K562 (cell line): ENCODE measurements around the gene CNNM3. TPM values are rescaled to one million over a fixed set of nuclear protein-coding genes. Genes with fewer than 3 reads are reported as not detected.

ENCODE experiments used
- ATAC-seq: fragments of 200-7000 bp; cut with Tn5 transposase; 3 replicates; pipeline ENCODE4 v1.9.1; 2020; ENCODE audit warnings: moderate library complexity
- BruUV-seq: library from RNA; stranded (reverse); fragments of 400-500 nt; replicated peaks from 2 replicates; lab custom pipeline; 2021; lab: Mats Ljungman, UMichigan
- CTCF ChIA-PET: fragments of 300-600 bp; formaldehyde crosslinking; extraction: SDS; loops from one replicate; lab custom pipeline; 2021; ENCODE audit warnings: low intra/inter-chr PET ratio; lab: Yijun Ruan, JAX
- POLR2A ChIA-PET: fragments of 300-600, 350-650 bp; sonication (Branson Sonifier 250); formaldehyde crosslinking; extraction: SDS; loops from one replicate; lab custom pipeline; 2021; ENCODE audit warnings: antibody characterized with exemption, inconsistent platforms; lab: Yijun Ruan, JAX
- DNase-seq, 4 experiments: peaks; one replicate each; pipeline versions ENCODE4 v3.0.0 to v3.0.0-alpha.2; 2011 to 2018; ENCODE audit warnings: low spot score in 3 of 4, mixed read lengths in 3 of 4; ENCODE audit errors: extremely low read depth in 1 of 4
- FAIRE-seq: peaks from 2 replicates; lab custom pipeline; 2011; peaks lifted over from hg19 to GRCh38; lab: Jason Lieb, UNC
- H2AFZ ChIP-seq: 2 replicates; pipeline ENCODE4 v1.6.0; 2011; ENCODE audit warnings: low read depth, low read length, control low read depth, inconsistent platforms
- H3K27ac ChIP-seq: fragments of 200-600 bp; 3 replicates; pipeline ENCODE4 v1.8.0; 2011; ENCODE audit warnings: low read depth, mild to moderate bottlenecking, control low read depth, inconsistent platforms, low read length, moderate library complexity, mixed read lengths; ENCODE audit errors: extremely low read depth
- H3K27me3 ChIP-seq, 2 experiments: fragments of 300-600 bp in 1 of 2; 2 replicates in 1 of 2; 3 replicates in 1 of 2; pipeline versions ENCODE4 v1.6.0 to v1.8.0; 2011; ENCODE audit warnings: inconsistent platforms in 2 of 2, low read length in 2 of 2, mild to moderate bottlenecking in 1 of 2, mixed read lengths in 1 of 2, moderate library complexity in 1 of 2; ENCODE audit not compliant: control insufficient read depth in 2 of 2, insufficient read depth in 2 of 2
- H3K36me3 ChIP-seq: fragments of 300-600 bp; 3 replicates; pipeline ENCODE4 v1.8.0; 2011; ENCODE audit warnings: mild to moderate bottlenecking, low read length, inconsistent platforms; ENCODE audit not compliant: control insufficient read depth, insufficient read depth
- H3K4me1 ChIP-seq, 2 experiments: fragments of 200-600 bp in 1 of 2; replicated peaks in 1 of 2; 2 replicates in 1 of 2; 3 replicates in 1 of 2; pipeline versions ENCODE4 v1.5.1 to v1.8.0; 2011; ENCODE audit warnings: inconsistent platforms in 2 of 2, low read length in 2 of 2, mild to moderate bottlenecking in 1 of 2, mixed read lengths in 1 of 2, moderate library complexity in 1 of 2; ENCODE audit not compliant: control insufficient read depth in 2 of 2, insufficient read depth in 2 of 2
- H3K4me2 ChIP-seq: 2 replicates; pipeline ENCODE4 v1.6.1; 2011; ENCODE audit warnings: low read length, control low read depth, inconsistent platforms, mixed read lengths; ENCODE audit not compliant: insufficient read depth
- H3K4me3 ChIP-seq: fragments of 200-600 bp; sonication (generic), shearing (Covaris generic); 2 replicates; pipeline ENCODE4 v1.5.1; 2016; ENCODE audit warnings: control low read depth, inconsistent platforms
- H3K79me2 ChIP-seq: fragments of 200-600 bp; 3 replicates; pipeline ENCODE4 v1.8.0; 2011; ENCODE audit warnings: low read length, inconsistent platforms; ENCODE audit not compliant: control insufficient read depth, insufficient read depth
- H3K9ac ChIP-seq, 2 experiments: 2 replicates each; pipeline versions ENCODE4 v1.6.0 to v1.6.1; 2011; ENCODE audit warnings: low read depth in 2 of 2, low read length in 2 of 2, control low read depth in 1 of 2, inconsistent platforms in 1 of 2, mild to moderate bottlenecking in 1 of 2, mixed read lengths in 1 of 2; ENCODE audit not compliant: insufficient read depth in 1 of 2
- H3K9me1 ChIP-seq: one replicate; pipeline ENCODE4 v1.6.0; 2011; ENCODE audit warnings: inconsistent platforms, mild to moderate bottlenecking, low read length, moderate library complexity; ENCODE audit not compliant: control insufficient read depth, insufficient read depth
- H3K9me3 ChIP-seq: replicated peaks from 2 replicates; pipeline ENCODE4 v1.5.1; 2011; ENCODE audit warnings: low read depth, low read length, inconsistent platforms; ENCODE audit not compliant: control insufficient read depth, insufficient read depth
- H4K20me1 ChIP-seq: replicated peaks from 2 replicates; pipeline ENCODE4 v1.6.1; 2011; ENCODE audit warnings: low read length, inconsistent platforms, mixed read lengths; ENCODE audit not compliant: control insufficient read depth, insufficient read depth
- ARHGAP35 ChIP-seq: fragments of 450-650 bp; IDR thresholded peaks from 2 replicates; pipeline ENCODE4 v1.6.1; 2018; ENCODE audit not compliant: partially characterized antibody
- E2F4 ChIP-seq: sonication (generic); formaldehyde crosslinking; IDR thresholded peaks from 2 replicates; pipeline ENCODE4 v1.8.0; 2022; ENCODE audit warnings: mild to moderate bottlenecking, low read depth, missing genetic modification reagents
- ELF2 ChIP-seq: fragments of 250-450 bp; sonication (Bioruptor Pico); IDR thresholded peaks from 2 replicates; pipeline ENCODE4 v1.5.0; 2021; ENCODE audit warnings: mild to moderate bottlenecking
- GATAD2B ChIP-seq: fragments of 450-650 bp; IDR thresholded peaks from 2 replicates; pipeline ENCODE4 v1.6.1; 2017; ENCODE audit warnings: mild to moderate bottlenecking, borderline replicate concordance
- HEY1 ChIP-seq: fragments of 250-450 bp; sonication (Bioruptor Pico); IDR thresholded peaks from 2 replicates; pipeline ENCODE4 v1.5.0; 2020; ENCODE audit warnings: mild to moderate bottlenecking, moderate library complexity, borderline replicate concordance
- NEUROD1 ChIP-seq: fragments of 150-350 bp; IDR thresholded peaks from 2 replicates; pipeline ENCODE4 v1.6.1; 2014; ENCODE audit warnings: borderline replicate concordance, low read length, low read depth; ENCODE audit not compliant: partially characterized antibody
- PHF8 ChIP-seq: fragments of 200-600 bp; sonication (generic); IDR thresholded peaks from 2 replicates; pipeline ENCODE4 v1.6.1; 2012; ENCODE audit warnings: mixed run types, mild to moderate bottlenecking, inconsistent platforms, low read length, moderate library complexity, borderline replicate concordance
- RBM39 ChIP-seq: fragments of 200-400 bp; formaldehyde crosslinking; optimal IDR thresholded peaks from 2 replicates; pipeline ENCODE3; 2018; ENCODE audit warnings: low read depth, low read length
- SIRT6 ChIP-seq: IDR thresholded peaks from one replicate; pipeline ENCODE4 v1.6.1; 2012; ENCODE audit warnings: low read depth, mild to moderate bottlenecking, control low read depth, inconsistent platforms, low read length, moderate library complexity
- U2AF1 ChIP-seq: fragments of 200-400 bp; formaldehyde crosslinking; optimal IDR thresholded peaks from 2 replicates; pipeline ENCODE3; 2017; ENCODE audit warnings: mild to moderate bottlenecking, low read depth, low read length, moderate library complexity
- ZNF445 ChIP-seq: fragments of 250-450 bp; sonication (Bioruptor Pico); IDR thresholded peaks from 2 replicates; pipeline ENCODE4 v1.4.0; 2020; ENCODE audit warnings: low read depth, mild to moderate bottlenecking, moderate library complexity
- ZNF764 ChIP-seq: fragments of 250-450 bp; sonication (Bioruptor Pico); IDR thresholded peaks from 2 replicates; pipeline ENCODE4 v1.4.0; 2020; ENCODE audit warnings: low read depth, mild to moderate bottlenecking, moderate library complexity
- WGBS: fragments of 100-300 bp; shearing (Covaris generic); methylation state at CpG from one replicate; pipeline ENCODE4 v1.1.6; 2016; ENCODE audit warnings: low coverage, mixed read lengths; ENCODE audit not compliant: insufficient coverage; ENCODE audit errors: missing lambda C conversion rate; 5-methylcytosine and 5-hydroxymethylcytosine counted together
- in situ Hi-C: fragments of 300-500 bp; cut with MboI; formaldehyde crosslinking; loops from 4 replicates; pipeline ENCODE4 v1.15.0; 2018; ENCODE audit warnings: inconsistent platforms, mixed read lengths
- intact Hi-C: fragments of 100-400 bp; cut with micrococcal nuclease; formaldehyde crosslinking; loops from 2 replicates; pipeline ENCODE4 v1.14.2; 2022
- polyA plus RNA-seq, 8 experiments: library from polyadenylated mRNA; depleted of rRNA in 4 of 8; stranded (reverse) in 5 of 8; unstranded in 3 of 8; fragments of >200 nt; fragmentation: Nextera tagmentation in 2 of 8; fragmentation: Illumina TruSeq in 1 of 8; extraction: Ambion mirVana in 2 of 8; extraction: Trizol in 1 of 8; gene quantifications; 2 replicates each; pipeline versions ENCODE4 v1.2.1 to v1.2.3, GENCODE V29; 2011 to 2014; ENCODE audit warnings: inconsistent platforms in 1 of 8, missing spikeins in 1 of 8
- total RNA-seq, 7 experiments: library from RNA; depleted of rRNA in 6 of 7; stranded (reverse); fragments of >200 nt in 6 of 7; fragmentation: Illumina TruSeq in 2 of 7; extraction: Trizol in 2 of 7; gene quantifications; 2 replicates each; pipeline versions ENCODE4 v1.2.1 to v1.2.3, GENCODE V29; 2011 to 2021; ENCODE audit warnings: low replicate concordance in 1 of 7
- TF ChIP-seq, protein P1 (sequence below): sonication (generic); formaldehyde crosslinking; IDR thresholded peaks from 2 replicates; pipeline ENCODE4 v1.9.0; 2022; ENCODE audit warnings: mild to moderate bottlenecking, missing genetic modification reagents
- TF ChIP-seq, protein P2 (sequence below), 2 experiments: IDR thresholded peaks; 2 replicates each; pipeline ENCODE4 v1.6.1; 2011; ENCODE audit warnings: borderline replicate concordance in 1 of 2, control low read depth in 1 of 2, low read depth in 1 of 2, low read length in 1 of 2, mild to moderate bottlenecking in 1 of 2, mixed read lengths in 1 of 2, moderate library complexity in 1 of 2; ENCODE audit not compliant: insufficient read depth in 1 of 2, insufficient read length in 1 of 2, poor library complexity in 1 of 2, severe bottlenecking in 1 of 2; ENCODE audit errors: extremely low read depth in 1 of 2
- TF ChIP-seq, protein P3 (sequence below), 2 experiments: fragments of 450-650 bp; conservative IDR thresholded peaks; 2 replicates each; pipeline ENCODE4 v1.6.1; 2017; ENCODE audit warnings: mild to moderate bottlenecking in 2 of 2, moderate library complexity in 2 of 2

Gene CNNM3
- total and polyA plus RNA-seq, 9 of the 15 experiments (the other 6 are each of a cell fraction or from before 2014, with no cell fraction given) = 1.4 to 16.9 (median 6.5) TPM

DNA sequence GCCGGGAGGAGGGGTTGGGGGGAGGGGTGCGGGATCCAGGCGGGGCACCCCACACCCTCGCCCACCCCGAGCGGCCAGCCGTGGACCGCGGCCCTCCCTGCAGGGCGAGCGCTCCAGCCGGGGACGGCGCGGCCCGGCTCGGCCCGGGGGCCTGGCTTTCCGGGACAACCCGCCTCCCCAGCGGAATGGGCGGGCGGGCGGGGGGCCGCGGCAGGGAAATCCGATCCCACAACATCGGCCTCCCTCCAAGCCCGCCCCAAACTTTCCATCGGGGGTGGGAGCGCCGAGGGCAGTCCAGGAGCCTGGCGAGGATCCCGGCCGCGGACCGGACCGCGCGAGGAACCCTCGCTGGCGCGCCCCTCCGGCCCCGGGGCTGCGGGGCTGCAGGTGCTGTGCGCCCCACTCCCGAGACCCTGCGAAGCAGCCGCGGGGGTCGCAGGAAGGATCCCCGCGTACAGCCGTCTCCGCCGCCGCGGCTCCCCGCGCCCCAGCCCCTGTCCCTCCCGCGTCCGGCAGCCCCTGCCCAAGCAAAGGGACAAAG is 53.3 kb downstream of the CNNM3 start:
- BruUV-seq = no TSS peak
- ChIA-PET CTCF (interaction anchor here (0.6 to 1.5 kb wide), 2 partner anchors 82 to 91 kb away, joined by 3 to 5 read pairs; no protein-coding TSS in a partner anchor), POLR2A (interaction anchor here (1.2 to 2.7 kb wide), 3 partner anchors 11 to 85 kb away, joined by 4 to 20 read pairs (median 6); partner anchors contain the start of gene ANKRD39)
- H3K9me3 ChIP-seq = no peaks in the 10 kb centered on the region
- peak overlapping the region; percentile 93; the same call in 1 of the 2 replicates for H3K4me2 ChIP-seq
- FAIRE-seq (no peak), ATAC-seq (peak; percentile 47), DNase-seq (peak in 3 of 4 experiments; percentile 71 to 77 (median 74))
- peaks cover 43% of the 10 kb centered on the region for H3K36me3 ChIP-seq
- H3K79me2 ChIP-seq = peaks cover 83% of the 10 kb centered on the region
- H3K4me1 ChIP-seq = peaks cover 34 to 88% of the 10 kb centered on the region in 2 experiments
- peak overlapping the region; percentile 90 to 100 for H3K9ac ChIP-seq
- peaks cover 8% of the 10 kb centered on the region for H3K9me1 ChIP-seq
- in situ Hi-C loops (loop anchor here (25.0 kb wide), 1 partner anchor 243 kb away; the partner anchor contains the start of gene ANKRD36), intact Hi-C loops (no loop called here)
- H3K27ac ChIP-seq = peak overlapping the region; percentile 95
- H4K20me1 ChIP-seq = peaks cover 16% of the 10 kb centered on the region; the same call in 1 of the 2 replicates
- H3K4me3 ChIP-seq = peak overlapping the region; percentile 97
- no peaks in the 10 kb centered on the region for H3K27me3 ChIP-seq
- WGBS = 0% methylated on average over 2 of the region's 64 CpGs
- peak overlapping the region; percentile 71; the same call in 1 of the 2 replicates for H2AFZ ChIP-seq
- TF ChIP-seq ZNF764 (no peak), ZNF445 (CRISPR knock-in tag) (no peak), HEY1 (no peak), GATAD2B (no peak), U2AF1 (peak; percentile 28), PHF8 (0 out of 2 replicates have a peak, but pooled peaks have one; percentile 7), E2F4 (no peak), ELF2 (CRISPR knock-in tag) (0 out of 2 replicates have a peak, but pooled peaks have one; percentile 39), SIRT6 (no peak), NEUROD1 (peak; percentile 70), RBM39 (no peak), ARHGAP35 (no peak)
- TF ChIP-seq, protein P1, sequence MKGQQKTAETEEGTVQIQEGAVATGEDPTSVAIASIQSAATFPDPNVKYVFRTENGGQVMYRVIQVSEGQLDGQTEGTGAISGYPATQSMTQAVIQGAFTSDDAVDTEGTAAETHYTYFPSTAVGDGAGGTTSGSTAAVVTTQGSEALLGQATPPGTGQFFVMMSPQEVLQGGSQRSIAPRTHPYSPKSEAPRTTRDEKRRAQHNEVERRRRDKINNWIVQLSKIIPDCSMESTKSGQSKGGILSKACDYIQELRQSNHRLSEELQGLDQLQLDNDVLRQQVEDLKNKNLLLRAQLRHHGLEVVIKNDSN (CRISPR knock-in tag) = no peak
- TF ChIP-seq, protein P2, sequence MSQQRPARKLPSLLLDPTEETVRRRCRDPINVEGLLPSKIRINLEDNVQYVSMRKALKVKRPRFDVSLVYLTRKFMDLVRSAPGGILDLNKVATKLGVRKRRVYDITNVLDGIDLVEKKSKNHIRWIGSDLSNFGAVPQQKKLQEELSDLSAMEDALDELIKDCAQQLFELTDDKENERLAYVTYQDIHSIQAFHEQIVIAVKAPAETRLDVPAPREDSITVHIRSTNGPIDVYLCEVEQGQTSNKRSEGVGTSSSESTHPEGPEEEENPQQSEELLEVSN (IDR thresholded peaks at IDR 0.05; ENCODE audit: borderline replicate concordance in 1 of 2, extremely low read depth in 1 of 2, insufficient read depth in 1 of 2, insufficient read length in 1 of 2, low read depth in 1 of 2, low read length in 1 of 2, poor library complexity in 1 of 2, severe bottlenecking in 1 of 2) = peak in 1 of 2 experiments; percentile 0
- TF ChIP-seq, protein P3, sequence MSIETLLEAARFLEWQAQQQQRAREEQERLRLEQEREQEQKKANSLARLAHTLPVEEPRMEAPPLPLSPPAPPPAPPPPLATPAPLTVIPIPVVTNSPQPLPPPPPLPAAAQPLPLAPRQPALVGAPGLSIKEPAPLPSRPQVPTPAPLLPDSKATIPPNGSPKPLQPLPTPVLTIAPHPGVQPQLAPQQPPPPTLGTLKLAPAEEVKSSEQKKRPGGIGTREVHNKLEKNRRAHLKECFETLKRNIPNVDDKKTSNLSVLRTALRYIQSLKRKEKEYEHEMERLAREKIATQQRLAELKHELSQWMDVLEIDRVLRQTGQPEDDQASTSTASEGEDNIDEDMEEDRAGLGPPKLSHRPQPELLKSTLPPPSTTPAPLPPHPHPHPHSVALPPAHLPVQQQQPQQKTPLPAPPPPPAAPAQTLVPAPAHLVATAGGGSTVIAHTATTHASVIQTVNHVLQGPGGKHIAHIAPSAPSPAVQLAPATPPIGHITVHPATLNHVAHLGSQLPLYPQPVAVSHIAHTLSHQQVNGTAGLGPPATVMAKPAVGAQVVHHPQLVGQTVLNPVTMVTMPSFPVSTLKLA (conservative IDR thresholded peaks at IDR 0.05) = 0 out of 4 replicates have a peak, but pooled peaks of 1 of the 2 experiments have one; percentile 32
